ENCODE data around the gene TRMT2A.

Gene TRMT2A

DNA sequence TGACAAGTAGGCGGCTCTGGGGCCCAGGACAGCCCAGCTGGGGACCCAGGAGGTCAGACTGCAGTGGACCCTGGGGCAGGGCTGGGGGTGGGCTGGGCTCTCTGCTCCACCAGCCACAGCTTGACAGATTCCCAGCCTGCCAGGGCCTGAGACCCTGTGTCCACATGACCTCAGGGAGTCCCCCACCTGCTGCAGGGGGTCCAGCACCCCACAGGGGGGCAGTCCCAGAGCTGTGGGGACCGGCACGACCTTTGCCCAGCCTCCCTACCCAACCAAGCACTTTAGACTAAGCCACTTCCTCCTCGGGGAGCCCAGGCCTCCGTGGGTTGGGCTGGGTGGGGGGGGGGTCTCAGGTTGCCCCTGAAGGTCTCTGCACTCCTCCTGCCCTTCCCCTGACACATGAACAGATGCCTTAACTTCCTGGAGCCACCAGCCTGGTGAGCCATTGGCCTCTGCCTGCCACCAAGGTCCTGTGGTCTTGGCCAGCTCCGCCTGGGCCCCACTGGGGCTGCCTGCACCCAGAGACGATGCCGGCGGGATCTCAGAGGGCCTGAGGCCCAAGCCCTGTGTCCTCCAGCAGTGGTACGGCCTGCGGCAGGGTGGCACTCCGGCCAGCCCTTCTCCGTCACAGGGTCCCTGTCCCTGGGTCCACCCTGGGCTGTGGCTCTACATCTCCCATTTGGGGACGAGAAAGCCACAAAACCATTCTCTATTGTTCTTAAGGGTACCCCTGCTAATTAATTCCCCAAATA is 30.4 kb upstream of the TRMT2A start:
- DNase-seq = no peak

DNA sequence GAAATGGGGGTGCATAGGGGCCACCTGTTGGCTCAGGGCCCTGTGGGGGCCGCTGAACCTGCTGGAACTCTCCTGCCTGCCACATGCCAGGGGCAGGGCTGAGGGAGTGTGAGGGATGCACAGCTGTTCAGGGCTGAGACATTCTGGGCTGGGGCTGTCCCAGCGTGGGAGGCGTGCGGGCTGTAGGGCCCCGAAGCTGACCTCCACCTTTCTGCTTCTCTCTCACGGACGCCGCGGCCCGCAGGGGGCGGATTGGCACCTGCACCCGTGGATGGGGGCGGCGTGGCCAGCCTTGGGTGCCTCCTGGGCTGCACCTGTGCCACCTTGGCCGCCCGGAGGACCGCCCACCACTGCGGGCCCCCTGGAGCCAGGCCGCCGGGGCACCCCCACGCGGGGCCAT is 29.8 kb upstream of the TRMT2A start:
- DNase-seq = no peak

DNA sequence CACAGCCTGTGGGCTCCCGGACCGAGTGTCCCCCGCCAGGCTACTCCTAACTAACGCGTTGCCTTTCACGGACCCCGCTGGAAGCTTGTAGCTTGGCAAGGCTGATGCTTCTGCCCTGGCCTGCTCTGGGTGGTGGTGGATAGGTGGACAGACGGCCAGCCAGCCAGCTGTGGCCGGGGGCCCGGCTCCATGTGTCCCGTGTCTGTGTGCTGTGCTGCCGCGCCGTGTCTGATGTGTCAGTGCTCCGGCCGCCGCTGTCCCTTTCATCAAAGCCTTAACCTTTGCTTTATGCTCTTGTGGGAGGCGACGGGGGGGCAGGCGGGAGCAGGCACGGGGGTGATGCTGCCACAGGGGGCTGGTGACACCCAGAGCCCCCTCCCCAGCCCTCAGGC is 28.8 kb upstream of the TRMT2A start:
- DNase-seq = no peak

DNA sequence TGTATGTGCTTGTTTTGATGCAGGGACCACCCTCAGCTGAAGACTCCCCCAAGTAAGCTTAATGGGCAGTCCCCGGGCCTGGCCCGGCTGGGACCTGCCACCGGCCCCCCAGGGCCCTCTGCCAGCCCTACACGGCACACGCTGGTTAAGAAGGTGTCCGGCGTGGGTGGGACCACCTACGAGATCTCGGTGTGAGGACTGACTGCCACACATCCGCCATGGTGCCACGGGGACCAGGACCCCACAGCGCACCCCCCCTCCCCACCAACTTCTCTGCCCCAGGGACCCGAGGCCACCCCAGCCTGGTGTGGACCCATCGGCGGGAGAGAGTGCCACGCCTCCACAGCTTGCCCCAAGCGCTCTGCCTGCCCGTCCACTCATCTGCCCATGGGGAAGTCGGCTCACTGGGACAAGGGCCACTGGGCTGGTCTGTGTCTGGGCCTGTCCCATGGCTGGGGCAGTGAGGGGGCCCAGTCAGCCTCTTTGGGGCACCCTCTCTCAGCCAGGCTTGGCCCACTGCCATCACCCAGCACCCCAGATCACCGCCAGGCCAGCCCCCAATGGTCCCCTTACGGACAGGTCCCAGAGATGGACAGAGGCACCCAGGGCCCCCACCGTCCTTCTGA is 28.3 kb upstream of the TRMT2A start:
- DNase-seq = no peak

DNA sequence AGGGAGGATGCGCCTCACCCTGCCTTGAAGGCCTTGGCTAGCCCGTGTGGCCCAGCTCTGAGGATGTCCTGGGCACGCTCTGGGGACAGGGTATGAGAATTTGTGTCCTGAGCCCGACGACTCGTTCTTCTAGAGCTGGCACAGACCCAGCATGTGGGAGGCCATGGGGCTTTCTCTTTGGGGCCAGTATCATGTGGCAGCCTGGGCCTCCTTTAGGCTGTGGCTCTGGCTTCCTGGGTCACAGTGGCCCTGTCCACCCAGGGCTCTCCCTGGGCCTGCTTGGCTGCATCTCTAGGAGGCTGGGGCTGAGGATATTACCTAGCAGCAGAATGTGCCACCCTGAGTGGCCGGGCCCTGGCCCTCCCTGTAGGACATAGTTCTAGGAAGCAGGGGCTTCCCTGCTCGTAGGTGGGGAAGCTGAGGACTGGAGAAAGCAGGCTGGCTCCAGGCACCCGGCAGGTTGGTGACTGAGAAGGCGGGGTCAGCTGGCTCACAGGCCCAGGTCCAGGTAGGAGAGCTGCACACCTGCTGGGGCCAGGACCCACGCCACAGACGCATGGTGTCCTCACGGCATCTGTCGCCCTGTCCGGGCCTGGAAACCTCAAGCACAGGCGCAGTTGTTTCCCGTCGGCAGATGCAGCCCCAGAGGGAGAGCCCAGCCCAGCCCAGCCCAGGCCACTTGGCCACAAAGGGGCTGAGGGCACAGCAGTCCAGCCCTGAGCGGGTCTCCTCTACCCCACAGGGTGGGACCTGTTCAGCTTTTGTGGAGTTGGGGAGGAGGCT is 27.0 kb upstream of the TRMT2A start:
- DNase-seq = no peak

DNA sequence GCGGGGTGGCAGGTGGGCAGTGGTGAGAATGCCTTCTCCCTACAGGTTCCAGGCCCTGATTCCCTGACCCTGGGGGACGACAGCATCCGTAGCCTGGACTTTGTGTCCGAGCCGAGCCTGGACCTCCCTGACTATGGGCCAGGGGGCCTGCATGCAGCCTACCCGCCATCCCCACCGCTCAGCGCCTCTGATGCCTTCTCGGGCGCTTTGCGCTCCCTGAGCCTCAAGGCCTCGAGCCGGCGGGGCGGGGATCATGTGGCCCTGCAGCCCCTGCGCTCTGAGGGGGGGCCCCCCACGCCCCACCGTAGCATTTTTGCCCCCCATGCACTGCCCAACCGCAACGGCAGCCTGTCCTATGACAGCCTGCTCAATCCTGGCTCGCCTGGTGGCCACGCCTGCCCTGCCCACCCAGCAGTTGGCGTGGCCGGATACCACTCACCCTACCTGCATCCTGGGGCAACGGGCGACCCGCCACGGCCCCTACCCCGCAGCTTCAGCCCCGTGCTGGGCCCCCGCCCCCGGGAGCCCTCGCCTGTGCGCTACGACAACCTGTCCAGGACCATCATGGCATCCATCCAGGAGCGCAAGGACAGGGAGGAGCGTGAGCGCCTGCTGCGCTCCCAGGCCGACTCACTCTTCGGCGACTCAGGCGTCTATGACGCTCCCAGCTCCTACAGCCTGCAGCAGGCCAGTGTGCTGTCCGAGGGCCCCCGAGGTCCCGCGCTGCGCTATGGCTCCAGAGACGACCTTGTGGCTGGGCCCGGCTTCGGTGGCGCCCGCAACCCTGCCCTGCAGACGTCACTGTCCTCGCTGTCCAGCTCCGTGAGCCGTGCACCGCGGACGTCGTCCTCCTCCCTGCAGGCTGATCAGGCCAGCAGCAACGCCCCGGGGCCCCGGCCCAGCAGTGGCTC is 25.9 kb upstream of the TRMT2A start:
- no peak for DNase-seq

DNA sequence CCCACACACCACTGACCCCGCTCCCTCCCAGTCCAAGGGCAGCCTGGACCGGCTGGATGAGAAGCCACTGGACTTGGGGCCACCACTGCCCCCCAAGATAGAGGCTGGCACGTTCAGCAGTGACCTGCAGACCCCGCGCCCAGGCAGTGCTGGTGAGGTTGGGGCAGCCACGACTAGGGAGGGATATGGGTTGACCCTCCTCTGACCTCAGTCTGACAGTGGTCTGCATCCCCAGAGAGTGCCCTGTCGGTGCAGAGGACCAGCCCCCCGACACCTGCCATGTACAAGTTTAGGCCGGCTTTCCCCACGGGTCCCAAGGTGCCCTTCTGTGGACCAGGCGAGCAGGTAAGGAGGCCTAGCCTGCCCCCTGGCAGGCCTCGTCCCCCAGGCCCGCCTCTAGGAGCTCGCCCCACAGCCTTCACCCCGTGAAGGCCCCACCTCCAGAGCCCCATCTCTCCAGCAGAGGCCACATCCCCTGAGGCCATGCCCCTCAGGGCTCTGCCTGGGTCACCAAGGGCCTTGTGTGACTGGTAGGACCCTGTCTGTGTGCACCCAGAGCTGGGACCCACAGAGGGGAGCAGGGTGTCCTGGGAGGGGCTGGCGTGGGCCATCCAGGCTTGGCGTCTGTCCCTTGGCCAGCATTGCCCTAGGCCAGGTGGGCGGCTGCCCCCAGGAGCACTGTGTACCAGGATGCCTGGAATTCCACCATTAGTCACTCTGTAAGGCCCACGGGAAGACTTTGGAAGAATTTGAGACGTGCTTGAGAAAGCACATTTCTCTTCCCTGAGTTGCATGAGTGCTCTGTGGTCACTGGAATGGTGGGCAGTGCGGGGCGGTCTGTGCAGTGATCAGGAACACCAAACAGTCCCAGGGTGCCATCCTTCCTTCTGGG is 24.4 kb upstream of the TRMT2A start:
- DNase-seq = no peak

DNA sequence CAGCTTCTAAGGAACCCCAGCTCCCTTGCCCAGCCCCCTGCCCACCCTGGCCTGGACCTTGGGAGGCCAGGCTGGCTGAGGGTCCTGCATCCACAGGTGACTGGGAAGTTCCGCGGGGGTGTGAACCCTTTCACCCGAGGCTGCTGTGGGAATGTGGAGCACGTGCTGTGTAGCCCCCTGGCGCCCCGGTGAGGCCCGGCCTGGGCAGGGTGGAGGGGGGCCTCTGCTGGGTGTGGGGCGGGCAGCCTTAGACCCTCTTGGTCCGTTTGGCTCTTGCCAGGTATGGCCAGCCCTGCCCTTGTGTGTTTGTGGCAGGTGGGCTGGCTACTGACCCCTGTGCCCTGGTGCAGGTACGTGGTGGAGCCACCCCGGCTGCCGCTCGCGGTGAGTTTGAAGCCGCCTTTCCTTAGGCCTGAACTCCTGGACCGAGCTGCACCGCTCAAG is 23.5 kb upstream of the TRMT2A start:
- no peak for DNase-seq

DNA sequence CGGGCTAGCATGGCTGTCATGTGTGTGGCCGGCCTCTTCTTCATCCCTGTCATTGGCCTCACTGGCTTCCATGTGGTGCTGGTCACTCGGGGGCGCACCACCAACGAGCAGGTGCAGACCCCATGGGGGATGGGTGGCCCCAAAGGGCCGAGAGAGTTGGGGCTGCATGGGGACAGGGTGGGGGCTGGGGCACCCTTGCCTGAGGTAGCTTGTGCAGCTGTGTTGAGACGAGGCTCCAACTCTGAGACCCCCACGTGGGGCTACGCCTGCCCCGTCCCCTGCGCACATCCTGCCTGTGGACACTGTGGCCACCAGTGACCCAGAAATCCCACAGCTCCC is 23.1 kb upstream of the TRMT2A start:
- DNase-seq = no peak

DNA sequence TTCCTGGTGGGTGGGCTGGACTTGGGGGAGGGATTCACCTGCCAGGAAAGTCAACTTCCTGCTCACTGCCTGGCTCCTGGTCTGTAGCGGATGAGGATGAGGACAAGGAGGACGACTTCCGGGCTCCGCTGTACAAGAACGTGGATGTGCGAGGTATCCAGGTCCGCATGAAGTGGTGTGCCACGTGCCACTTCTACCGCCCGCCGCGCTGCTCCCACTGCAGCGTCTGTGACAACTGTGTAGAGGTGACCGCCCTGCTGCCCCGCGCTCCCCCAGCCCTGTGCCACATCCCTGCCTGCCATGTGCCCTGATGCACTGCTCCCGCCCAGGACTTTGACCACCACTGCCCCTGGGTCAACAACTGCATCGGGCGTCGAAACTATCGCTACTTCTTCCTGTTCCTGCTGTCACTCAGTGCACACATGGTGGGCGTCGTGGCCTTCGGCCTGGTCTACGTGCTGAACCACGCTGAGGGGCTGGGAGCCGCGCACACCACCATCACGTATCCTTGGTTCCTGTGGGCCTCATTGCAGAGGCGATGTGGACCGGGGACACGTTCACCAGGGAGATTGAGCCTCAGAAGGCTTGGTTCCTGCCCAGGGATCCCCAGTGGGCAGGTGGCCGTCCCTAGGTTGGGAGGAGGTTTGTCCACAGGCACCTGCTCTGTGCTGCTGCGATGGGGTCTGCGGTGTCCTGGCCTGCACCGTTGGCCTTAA is 22.5 kb upstream of the TRMT2A start:
- no peak for DNase-seq

DNA sequence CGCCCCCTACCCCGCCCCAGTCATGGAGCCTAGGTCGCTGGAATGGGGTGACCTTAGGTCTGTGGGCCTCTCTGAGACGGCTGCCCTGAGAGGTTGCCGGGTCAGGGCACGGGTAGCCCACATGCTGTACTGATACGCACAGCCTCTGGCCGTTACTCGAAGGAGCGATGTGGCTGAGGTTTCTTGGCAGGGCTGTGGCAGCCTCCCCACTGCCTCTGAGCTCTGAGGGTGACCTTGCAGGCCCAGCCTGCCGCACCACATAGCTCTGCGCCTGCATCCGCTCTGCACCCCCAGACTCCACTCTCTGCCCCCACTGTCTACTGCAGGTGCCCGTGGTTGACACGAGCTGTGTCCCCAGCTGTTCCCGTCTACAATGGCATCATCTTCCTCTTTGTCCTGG is 21.8 kb upstream of the TRMT2A start:
- DNase-seq = no peak

DNA sequence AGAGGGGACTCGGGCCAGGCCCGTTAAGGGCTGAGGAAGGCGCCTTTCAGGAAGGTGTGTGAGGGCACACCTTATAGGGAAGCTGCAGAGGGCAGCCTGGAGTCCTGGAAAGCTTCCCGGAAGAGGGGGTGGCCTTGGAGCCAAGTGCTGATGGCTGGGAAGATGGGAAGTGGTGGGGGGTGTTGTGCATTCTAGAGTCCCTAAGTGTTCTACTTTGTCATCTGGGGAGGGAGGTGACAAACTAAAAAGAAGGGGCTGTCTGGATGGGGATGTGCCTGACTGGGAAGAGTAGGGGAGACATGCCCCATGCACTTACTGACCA is 21.4 kb upstream of the TRMT2A start:
- no peak for DNase-seq

DNA sequence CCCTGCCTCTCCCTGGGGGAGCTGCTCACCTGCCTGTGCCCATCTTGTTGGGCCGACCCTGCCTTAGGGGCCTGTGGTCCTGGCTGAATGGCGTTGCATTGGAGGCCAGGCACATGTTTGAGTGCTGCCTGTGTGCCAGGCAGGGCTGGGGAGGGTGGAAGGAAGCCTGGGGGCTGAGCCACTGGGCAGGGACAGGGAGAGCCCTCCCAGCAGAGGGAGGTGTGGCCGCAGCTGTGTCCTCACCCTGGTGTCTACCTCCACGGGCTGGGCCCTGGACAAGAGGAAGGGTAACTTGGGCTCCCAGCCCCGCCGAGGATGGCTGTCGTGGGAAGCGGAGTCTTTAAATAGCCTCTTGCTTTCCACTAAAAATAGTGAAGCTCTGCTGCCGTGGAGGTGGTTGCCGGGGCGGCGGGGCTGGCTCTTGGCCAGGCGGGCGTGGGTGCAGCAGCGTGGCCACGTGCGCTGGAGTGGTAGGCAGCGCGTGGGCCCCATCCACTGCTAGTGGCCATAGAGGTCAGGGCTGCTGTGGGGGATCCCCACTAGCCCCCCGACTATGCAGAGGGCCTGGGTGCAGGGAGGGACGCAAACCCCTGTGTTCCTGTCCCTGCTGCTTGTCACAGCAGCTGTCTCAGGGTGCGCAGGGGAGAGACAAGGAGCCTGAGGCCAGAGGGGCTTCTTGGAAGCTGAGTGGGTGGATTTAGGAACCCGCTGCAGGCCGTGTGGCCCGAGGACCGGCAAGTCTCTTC is 20.8 kb upstream of the TRMT2A start:
- no peak for DNase-seq

DNA sequence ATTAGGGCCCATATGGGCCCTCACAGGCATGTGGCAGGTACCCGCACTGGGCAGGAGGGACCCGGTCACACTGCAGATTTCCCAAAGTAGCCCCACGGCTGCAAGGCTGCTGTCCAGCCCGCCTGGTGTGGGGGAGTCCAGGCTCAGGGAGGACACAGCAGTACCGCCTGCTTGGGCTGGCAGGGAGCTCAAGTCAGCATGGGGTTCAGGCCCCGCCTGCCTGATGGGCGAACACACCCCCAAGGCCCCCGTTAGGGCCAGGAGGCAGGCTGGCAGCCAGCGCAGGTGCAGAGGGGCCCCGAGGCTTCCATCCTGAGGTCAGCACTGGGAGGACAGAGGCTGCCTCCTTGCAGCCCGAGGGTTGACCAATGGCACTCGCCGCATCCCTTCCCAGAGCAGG is 20.1 kb upstream of the TRMT2A start:
- DNase-seq = no peak

DNA sequence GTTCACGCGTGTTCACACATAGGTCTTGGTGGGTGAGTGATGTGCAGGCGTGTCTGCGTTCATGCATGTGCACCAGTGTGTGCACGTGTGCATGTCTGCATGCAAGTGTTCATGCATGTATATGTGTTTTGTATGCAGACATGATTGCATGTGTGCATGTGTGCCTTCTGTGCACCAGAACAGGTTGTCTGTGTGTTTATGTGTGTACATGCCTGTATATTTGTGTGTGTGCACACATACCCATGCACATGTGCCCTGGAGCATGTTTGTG is 19.5 kb upstream of the TRMT2A start:
- DNase-seq = no peak

DNA sequence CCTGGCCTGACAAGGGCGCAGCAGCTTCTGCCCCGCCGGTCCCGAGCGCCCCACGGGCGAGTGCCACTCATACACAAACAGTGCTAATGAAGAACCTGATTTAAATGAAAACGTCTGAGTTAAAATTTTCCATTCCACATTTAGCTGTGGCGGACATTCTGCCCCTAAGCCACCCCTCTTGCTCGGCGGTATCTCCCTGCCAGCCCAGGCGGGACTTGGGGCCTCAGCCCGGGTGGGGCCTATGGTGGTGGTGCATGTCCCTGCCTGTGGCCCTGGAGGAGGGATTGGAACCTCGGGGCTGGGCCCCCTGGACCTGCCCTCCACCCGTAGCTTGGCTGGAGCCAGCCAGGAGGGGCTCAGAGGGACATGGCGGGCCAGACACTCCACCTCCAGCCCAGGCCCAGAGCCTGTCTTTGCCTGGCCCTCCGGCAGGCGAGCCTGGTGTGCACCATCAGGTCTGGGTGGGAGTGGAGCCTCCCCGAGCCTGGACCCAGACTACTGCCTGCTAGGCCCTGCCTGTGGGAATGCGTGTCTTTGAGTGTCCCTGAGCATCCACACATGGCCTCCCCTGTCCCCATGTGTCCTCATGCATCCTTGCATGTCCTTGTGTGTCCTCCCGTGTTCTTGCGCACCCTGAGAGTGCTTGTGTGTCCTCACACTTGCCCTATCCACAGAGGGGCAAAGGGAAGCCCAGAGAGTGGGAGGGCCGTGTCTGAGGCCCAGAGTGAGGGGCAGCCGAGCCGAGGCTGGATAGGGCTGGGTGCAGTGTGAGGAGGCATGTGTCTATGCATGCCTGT is 19.0 kb upstream of the TRMT2A start:
- no peak for DNase-seq

DNA sequence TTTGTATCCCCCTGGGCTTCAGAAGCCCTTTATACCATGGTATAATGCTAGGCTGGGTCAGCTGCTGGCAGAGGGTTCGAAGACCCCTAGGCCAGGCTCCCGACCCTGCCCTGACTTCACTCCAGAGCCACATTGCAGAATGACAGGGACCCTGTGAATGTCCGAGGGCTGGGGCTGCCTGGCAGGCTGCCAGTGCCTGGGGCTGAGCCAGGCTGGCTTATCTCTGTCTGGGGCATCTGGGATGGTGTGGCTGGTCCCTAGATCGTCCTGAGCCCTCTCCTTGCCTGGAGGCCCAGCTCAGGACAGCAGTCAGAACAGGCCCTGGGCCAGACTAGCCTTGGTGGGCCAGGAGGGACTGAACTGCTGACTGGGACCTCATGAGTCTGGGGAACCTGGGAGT is 18.2 kb upstream of the TRMT2A start:
- DNase-seq = no peak

DNA sequence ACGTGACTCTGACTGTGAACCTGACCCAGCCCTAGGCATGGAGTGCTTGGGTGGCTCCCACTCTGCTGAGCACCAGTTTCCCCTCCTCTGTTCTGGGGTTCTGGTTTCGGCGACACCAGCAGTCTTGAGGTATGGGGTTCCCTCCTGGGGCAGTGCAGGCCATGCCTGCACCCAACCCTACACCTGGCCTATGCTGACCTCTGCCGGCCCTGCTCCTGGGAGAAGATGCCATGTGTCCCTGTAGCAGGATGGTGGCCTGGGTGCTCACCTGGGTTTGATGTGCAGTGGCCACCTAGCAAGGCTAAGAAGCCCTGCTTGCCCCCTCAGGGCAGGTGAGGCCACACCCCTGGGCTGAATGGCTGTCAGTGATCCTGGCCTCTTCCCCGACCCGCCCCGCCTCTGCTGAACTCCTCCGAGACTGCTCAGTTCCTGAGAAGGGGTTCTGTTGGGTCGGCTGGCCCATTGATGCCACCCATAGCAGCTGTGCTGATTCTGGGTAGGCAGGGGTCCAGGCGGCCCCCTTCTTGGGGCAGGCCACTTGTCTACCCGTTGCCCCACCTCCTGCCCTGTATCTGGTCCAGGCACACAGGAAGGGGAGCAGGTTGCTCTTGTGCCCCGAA is 17.0 kb upstream of the TRMT2A start:
- no peak for DNase-seq

DNA sequence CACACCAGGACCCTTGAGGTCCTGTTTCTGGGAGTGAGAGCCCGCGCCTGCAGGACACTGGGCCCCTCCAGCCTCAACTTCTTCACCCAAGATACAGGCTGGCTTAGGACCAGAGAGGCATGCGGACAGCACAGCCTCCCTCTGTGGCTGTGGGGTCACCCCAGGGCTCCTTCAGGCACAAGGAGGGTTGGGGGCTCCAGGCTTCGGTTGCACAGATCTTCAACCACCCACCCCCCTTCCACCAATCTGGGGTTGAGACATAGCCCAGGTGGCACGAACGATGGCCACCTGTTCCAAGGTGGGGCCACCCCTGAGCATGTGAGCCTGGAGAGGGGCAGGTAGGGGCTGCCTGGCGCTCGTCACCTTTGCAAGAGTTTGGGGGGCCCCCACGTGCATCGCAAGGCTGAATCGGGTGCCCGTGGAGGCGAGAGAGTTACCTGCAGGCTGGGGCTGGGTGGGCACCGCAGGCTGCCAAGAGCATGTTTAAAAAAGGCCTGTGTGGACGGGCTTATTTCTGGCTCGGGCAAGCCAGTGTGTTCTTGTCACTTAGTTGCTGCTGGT is 15.7 kb upstream of the TRMT2A start:
- DNase-seq = no peak
